ENCODE results near the gene GFI1B. TPM values are rescaled to one million over a fixed set of nuclear protein-coding genes. Genes with fewer than 3 reads are reported as not detected.

GFI1B gene
- total RNA-seq, 1 experiment from 2014 or later: not detected

DNA sequence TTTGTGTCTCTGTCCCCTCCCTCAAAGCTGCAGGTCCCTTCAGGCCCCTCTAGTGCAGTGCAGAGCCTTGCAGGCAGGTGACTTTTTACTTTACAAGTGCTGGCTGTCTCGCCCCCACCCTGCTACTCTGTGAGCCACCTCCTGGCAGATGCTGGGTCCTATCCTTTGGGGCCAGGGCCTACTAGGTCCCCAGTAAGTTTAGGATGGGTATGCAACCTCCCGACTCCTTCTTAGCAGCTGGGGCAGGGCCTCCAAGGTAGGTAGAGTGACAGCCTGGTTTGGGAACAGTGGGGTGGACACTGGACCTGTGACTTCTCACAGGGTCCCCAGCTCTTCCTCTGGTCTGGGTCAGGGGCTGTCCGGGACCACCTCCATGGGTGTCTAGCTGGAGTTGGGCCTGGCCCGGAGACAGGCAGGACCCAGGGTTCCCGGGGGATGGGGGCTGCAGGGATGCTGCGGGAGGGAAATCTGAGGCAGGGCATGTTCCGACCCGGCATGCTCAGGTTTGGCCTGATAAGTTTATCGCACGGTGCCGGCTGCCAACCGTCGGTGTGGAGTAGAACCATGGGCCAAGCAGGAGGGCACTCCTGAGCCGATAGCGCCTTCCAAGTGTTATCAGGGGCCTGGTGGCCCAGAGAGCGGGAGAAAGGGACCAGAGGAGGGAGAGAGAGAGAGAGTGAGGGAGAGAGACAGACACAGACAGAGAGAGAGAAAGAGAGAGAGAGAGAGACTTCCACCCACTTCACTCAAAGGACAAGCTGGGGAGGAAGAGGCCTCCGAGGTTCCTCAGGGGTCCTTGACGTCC, 20.5 kb downstream of the GFI1B start:
- no peak overlapping the region for H3K27ac ChIP-seq (ENCODE audit: low read length)
- H3K79me2 ChIP-seq (ENCODE audit: low read length): no peaks in the 10 kb centered on the region
- H4K20me1 ChIP-seq (ENCODE audit: low read length): no peaks in the 10 kb centered on the region
- ChIA-PET POLR2A (ENCODE audit: unreplicated experiment) (no interaction called here), CTCF (no interaction called here)
- intact Hi-C loops (cut with micrococcal nuclease): no loop called here
- H2AFZ ChIP-seq (ENCODE audit: low read length): no peak overlapping the region
- H3K4me1 ChIP-seq (ENCODE audit: insufficient read depth, low read length): peaks cover 9% of the 10 kb centered on the region
- no peaks in the 10 kb centered on the region for H3K9me2 ChIP-seq (replicated peaks; ENCODE audit: low read length)
- ATAC-seq: no peak
- H3K4me2 ChIP-seq (ENCODE audit: low read length): no peak overlapping the region
- H3K27me3 ChIP-seq (ENCODE audit: low read length): 0 out of 2 replicates have a peak, but pooled peaks cover 5% of the 10 kb centered on the region
- no TSS peak for BruUV-seq (replicated peaks)
- no peaks in the 10 kb centered on the region for H3F3A ChIP-seq (ENCODE audit: low read length, unreplicated experiment)
- no peak overlapping the region for H3K9ac ChIP-seq (ENCODE audit: low read length)
- no peaks in the 10 kb centered on the region for H3K9me3 ChIP-seq (ENCODE audit: low read length)
- H3K4me3 ChIP-seq (ENCODE audit: low read length): no peak overlapping the region
- no peak for DNase-seq
- TF ChIP-seq EZH2phosphoT487 (IDR thresholded peaks at IDR 0.05; ENCODE audit: borderline replicate concordance, low read length) (no peak), EZH2 (IDR thresholded peaks at IDR 0.05; ENCODE audit: low read length, unreplicated experiment) (no peak)
- TF ChIP-seq, protein P1, sequence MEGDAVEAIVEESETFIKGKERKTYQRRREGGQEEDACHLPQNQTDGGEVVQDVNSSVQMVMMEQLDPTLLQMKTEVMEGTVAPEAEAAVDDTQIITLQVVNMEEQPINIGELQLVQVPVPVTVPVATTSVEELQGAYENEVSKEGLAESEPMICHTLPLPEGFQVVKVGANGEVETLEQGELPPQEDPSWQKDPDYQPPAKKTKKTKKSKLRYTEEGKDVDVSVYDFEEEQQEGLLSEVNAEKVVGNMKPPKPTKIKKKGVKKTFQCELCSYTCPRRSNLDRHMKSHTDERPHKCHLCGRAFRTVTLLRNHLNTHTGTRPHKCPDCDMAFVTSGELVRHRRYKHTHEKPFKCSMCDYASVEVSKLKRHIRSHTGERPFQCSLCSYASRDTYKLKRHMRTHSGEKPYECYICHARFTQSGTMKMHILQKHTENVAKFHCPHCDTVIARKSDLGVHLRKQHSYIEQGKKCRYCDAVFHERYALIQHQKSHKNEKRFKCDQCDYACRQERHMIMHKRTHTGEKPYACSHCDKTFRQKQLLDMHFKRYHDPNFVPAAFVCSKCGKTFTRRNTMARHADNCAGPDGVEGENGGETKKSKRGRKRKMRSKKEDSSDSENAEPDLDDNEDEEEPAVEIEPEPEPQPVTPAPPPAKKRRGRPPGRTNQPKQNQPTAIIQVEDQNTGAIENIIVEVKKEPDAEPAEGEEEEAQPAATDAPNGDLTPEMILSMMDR (conservative IDR thresholded peaks at IDR 0.05; ENCODE audit: low read depth, low read length): no peak
- H3K36me3 ChIP-seq (ENCODE audit: low read depth, low read length): no peaks in the 10 kb centered on the region

DNA sequence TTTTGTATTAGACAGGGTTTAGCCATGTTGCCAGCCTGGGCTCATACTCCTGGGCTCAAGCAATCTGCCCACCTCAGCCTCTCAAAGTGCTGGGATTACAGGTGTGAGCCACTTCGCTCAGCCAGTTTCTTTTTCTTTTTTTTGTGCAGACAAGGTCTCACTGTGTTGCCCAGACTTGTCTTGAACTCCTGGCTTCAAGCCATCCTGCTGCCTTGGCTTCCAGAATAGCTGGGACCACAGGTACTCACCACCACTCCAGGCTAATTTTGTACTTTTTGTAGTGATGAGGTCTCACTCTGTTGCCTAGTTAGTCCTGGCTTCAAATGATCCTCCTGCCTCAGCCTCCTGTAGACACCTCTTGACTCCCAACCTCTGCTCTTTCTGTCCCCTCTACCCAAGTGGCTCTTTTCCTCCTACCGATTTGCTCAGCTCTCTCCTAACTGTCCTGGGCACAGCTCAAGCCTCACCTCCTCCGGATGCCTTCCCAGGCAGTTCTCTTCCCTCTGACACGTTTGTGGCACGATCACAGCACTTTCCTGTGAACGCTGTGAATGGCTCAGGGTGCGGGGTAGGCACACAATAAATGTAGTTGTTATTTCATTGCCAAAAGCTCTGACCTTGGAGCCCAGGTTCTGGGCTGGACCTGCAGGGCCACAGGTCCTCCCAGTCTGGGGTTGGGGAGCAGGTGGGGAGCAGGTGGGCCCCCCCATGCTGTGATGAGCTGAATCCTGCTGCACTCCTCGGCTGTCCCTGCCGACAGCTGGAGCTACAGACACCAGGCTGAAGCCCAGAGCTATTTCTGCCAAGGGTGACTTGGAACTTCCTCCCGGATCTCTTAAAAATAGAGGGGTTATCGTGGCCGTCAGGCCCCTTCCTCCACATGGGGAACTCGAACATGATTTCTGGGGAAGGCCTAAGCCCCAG, 23.9 kb downstream of the GFI1B start:
- H3K27ac ChIP-seq (ENCODE audit: low read length): no peak overlapping the region
- TF ChIP-seq EZH2 (IDR thresholded peaks at IDR 0.05; ENCODE audit: low read length, unreplicated experiment) (no peak), EZH2phosphoT487 (IDR thresholded peaks at IDR 0.05; ENCODE audit: borderline replicate concordance, low read length) (no peak)
- TF ChIP-seq, protein P1 (conservative IDR thresholded peaks at IDR 0.05; ENCODE audit: low read depth, low read length): no peak
- no peaks in the 10 kb centered on the region for H3K9me3 ChIP-seq (ENCODE audit: low read length)
- intact Hi-C loops (cut with micrococcal nuclease): no loop called here
- no peak overlapping the region for H3K9ac ChIP-seq (ENCODE audit: low read length)
- no peaks in the 10 kb centered on the region for H3K9me2 ChIP-seq (replicated peaks; ENCODE audit: low read length)
- no peaks in the 10 kb centered on the region for H3K79me2 ChIP-seq (ENCODE audit: low read length)
- CTCF ChIA-PET: no interaction called here
- 0 out of 2 replicates have a peak, but pooled peaks cover 5% of the 10 kb centered on the region for H3K27me3 ChIP-seq (ENCODE audit: low read length)
- H3K4me1 ChIP-seq (ENCODE audit: insufficient read depth, low read length): no peaks in the 10 kb centered on the region
- H2AFZ ChIP-seq (ENCODE audit: low read length): no peak overlapping the region
- ATAC-seq (no peak), DNase-seq (no peak)
- H3K36me3 ChIP-seq (ENCODE audit: low read depth, low read length): no peaks in the 10 kb centered on the region
- H3F3A ChIP-seq (ENCODE audit: low read length, unreplicated experiment): no peaks in the 10 kb centered on the region
- H3K4me2 ChIP-seq (ENCODE audit: low read length): no peak overlapping the region
- POLR2A ChIA-PET (ENCODE audit: unreplicated experiment): no interaction called here
- H3K4me3 ChIP-seq (ENCODE audit: low read length): no peak overlapping the region
- no TSS peak for BruUV-seq (replicated peaks)
- H4K20me1 ChIP-seq (ENCODE audit: low read length): no peaks in the 10 kb centered on the region

All from PC-3 (cell line).